ENCODE measurements around the gene CFAP45.

The CFAP45 gene

GRCh38 chr1:159923203-159924024, 23.4 kb upstream of the CFAP45 start:
- DNase-seq (ENCODE audit: low read depth in 3 of 3): peak; percentile 65 to 74 (median 71)

GRCh38 chr1:159922511-159923202, 22.7 kb upstream of the CFAP45 start:
- DNase-seq (ENCODE audit: low read depth in 3 of 3): no peak

DNA sequence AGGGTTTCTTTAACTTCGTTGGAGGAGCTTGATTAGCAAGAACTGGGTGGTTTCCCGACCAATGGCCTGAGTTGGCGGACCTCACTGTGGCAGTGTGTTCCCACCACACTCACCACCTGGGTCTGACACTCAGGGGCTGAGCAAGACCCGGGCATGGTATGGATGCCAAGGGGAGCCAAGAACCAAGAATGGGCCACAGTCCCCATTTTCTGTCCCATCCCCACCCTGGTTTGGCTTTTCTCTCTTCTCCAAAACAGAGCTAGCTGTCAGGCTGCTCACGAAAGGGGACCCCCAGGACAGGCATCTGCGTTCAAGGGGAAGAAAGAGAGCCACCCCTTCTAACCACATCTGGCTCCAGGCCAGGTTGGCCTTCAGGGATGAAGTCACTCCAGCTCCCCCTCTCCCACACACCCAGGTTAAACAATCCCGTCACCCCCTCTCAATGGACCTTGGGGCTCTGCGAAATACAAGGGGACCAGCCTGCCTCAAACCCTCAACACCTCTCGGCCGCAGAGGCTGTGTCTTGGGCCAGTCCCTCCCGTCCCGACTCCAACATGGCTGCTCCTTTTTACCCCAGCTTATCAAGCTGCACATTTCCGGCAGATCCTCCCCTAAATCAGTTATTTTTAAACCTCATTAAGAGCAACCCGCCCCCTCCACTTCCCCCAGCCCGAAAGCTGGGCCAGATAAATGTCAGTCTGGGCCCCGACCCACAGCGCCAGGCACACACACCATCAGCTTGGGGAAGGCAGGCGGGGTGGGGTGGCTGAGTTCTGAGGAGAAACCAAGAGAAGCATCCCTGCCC, 21.9 kb upstream of the CFAP45 start:
- no peak for DNase-seq (ENCODE audit: low read depth in 3 of 3)

DNA sequence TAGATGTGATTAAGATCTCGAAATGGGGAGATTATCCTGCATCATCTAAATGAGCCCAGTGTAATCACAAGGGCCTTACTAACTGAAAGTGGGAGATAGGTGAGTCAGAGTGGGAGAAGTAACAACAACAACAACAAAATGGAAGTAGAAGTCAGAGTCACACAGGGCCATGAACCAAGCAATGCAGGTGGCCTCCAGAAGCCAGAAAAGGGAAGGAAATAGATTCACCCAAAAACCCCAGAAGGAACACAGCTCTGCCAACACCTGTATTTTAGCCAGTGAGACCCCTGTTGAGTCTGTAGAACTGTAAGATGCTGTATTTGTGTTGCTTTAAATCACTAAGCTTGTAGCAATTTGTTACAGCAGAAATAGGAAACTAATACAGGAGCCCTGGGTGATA, 21.3 kb upstream of the CFAP45 start:
- DNase-seq (ENCODE audit: low read depth in 3 of 3): no peak

DNA sequence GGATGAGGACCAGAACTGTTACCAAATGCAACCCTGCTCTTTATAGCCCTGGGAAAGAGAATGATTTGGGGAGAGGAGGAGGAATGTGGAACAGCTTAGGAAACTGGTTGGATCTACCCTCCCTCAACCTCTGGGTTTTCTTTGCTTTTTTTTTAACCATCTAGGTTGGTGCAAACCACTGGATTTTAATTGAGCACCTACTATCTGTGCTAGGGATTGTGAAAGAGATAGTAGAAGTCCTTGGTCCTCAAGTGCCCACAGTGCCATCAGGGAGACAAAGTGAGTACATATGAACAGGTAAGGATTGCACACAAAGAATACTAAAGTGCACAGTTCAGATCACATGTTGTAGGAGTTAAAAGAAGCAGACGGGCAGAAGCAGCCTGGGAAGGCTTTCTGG, 20.7 kb upstream of the CFAP45 start:
- DNase-seq (ENCODE audit: low read depth in 3 of 3): no peak

GRCh38 chr1:159920202-159920601, 20.2 kb upstream of the CFAP45 start:
- DNase-seq (ENCODE audit: low read depth in 3 of 3): no peak

DNA sequence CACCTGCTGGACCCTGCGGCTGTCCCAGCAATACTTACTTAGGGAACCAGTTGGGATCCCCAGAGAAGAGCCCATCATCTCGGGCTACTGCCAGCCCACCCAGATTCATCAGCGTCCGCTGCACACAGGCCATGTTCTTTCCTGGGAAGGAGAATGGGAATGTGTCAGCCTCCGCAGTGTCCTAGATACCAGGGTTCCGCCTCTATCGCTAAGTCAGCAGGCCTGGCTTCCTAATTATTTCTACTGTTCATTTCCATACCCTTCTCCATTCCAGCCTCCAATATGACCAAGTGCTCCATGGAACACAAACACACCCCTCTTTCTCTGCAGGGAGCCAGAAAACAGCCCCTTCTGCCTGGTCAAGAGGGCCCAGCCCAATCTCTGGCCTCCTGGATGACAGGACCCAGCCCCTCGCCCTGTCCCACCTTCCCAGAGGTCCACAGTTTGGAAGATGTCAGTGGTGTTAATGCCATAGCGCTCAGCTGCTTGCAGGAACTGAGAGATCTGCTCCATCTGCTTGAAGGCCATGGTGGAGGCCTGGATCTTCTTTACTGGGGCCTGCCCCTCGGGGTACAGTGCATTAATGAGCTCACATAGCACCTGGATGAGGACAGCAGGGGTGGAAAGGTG, 19.4 kb upstream of the CFAP45 start:
- DNase-seq (ENCODE audit: low read depth in 3 of 3): no peak

DNA sequence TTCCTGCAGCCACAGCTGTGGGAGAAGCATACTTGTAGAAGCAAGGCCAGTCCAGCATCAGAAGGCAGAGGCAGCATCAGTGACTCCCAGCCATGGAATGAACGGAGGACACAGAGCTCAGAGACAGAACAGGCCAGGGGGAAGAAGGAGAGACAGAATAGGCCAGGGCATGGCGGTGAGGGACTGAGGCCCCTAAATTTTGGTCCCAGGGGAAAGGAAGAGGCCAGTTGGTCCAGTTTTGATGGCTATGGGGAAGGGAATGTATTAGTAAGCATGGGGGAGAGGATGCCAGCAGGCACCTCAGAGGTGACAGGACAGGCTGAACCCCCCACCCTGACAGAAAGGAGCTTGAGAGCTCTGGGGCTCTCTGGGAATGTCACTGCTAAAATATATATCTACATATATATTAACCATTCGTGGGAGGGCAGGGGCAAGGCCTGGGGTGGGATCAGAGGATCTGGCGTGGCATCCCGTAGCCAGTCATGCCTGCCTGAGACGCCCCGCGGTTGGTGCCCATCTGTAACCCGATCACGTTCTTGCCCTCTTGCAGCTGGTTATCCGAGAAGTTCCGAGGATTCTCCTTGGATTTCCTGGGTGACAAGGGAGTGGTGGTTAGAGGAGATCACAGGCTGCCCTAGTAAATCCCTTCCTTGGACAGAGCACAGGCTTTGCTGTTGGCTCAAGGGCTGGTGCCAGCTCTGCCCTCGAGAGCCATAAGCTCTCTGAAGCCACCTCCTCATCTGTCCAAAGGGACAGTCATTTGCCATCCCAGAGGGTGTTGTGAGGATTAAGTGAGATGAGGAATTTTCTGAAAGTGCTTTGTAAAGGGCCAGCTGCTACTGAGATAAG, 18.6 kb upstream of the CFAP45 start:
- no peak for DNase-seq (ENCODE audit: low read depth in 3 of 3)

DNA sequence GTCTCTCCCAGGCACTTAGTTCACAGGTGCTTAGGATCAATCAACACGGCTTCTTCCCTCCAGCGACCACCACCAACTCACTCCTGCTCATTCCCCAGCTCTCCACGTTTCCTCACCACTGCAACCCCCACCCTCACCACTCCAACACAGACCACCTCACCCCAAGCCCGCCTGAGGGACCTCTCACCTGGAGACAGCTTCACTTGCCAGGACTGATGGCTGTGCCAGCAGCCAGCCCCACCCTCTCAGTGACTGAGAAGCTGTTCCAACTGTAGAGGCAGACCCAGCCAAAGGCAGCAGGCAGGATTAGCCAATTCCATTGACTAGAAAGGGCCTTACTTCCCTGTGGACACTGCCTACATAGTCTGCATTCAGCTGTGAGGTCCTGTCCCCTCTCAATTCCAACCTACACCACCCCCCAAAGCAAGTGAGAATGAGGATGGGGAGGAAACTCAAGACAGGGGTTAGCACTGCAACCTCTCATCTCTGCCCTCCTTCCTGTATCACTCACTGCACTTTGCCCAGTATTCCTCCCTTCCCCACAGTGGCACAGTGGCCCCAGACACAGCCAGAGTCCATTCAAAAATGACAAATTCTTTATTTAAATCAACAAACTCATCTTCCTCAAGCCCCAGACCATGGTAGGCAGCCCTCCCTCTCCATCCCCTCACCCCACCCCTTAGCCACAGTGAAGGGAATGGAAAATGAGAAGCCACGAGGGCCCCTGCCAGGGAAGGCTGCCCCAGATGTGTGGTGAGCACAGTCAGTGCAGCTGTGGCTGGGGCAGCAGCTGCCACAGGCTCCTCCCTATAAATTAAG, 17.8 kb upstream of the CFAP45 start:
- DNase-seq (ENCODE audit: low read depth in 3 of 3): no peak

- no peak for DNase-seq (ENCODE audit: low read depth in 3 of 3)
Measured at GRCh38 chr1:159916242-159917051, 16.5 kb upstream of the CFAP45 start.

- DNase-seq (ENCODE audit: low read depth in 3 of 3): no peak
Measured at GRCh38 chr1:159915571-159916241, 15.7 kb upstream of the CFAP45 start.

- DNase-seq (ENCODE audit: low read depth in 3 of 3): no peak
Measured at GRCh38 chr1:159914252-159915018, 14.5 kb upstream of the CFAP45 start.

GRCh38 chr1:159913451-159914192, 13.7 kb upstream of the CFAP45 start:
- DNase-seq (ENCODE audit: low read depth in 3 of 3): no peak

DNA sequence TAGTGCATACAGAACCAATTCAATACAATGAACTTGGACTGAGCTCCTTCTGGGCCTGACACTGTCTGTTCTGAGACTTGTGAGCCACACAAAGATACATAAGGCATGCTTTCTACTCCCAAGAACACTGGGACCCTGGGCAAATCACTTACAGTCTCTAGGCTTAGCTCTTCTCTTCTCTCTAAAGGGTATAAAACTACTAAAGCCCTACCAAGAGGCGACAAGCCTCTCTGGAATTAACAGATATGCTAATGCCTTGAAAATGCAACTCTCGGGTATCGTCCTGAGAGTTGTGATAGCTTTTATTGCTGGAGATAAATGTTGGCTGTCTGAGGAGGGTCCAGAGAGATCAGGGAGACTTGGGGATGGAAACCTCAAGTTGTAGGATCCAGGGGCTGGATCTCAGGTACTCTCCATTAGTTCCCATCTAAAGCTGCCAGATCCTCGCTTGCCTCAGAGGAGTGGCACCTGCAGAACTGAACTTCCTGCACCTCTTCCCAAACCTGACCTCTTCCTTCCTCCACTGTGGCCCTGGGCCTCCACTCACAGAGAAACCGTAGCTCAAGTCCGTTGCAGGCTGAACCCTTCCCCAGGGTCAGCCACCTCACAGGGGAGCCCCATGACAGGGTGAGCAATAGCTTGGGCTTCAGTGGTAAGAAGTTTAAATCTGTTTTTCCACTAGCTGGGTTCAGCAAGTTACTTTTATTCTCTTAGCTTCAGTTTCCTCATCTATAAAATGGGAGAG, 11.5 kb upstream of the CFAP45 start:
- no peak for DNase-seq (ENCODE audit: low read depth in 3 of 3)

DNA sequence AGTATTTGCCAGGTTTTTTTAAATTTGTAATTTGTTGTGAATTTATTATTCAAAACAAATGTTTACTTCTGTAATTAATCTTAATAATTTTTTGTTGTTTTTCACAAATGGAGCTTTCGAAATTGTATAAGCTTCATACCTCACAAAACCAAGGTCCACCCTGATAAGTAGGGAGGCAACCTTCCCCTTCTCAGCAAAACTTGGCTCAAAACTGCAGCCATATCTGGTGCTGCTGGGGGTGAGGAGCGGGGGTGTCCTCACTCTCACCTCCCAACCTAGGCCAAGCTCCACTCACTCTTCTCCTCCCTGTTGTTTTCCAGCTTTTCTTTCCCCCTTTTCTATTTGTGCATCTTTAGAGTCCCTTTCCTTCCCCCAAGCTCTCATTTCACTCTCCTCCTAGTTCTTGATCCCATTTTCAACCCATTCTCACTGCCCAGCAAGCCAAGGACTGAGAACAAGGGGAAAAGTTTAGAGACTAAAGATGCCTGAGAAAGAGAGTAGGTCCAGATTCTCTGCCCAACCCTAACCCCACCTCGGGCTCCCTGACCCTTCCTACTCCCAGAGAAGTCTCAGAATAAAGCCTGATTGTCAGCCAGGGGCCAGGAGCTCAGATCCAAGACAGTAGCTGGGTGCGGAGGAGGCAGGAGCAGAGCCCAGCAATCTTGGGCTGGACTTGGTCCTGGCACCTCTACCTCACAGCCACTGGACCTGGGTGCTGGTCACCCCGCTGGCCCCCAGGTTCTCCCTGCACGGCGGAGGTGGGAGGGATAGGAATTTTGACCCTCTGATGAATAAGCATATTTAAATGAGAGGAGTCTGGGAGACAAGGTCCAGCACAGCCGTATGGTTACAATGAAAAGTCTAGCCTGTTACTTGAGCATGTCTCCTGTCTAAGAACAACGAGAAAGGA, 8.3 kb upstream of the CFAP45 start:
- DNase-seq (ENCODE audit: low read depth in 3 of 3): no peak
